Measurements from ENCODE around the gene SLC1A4. TPM values are rescaled to one million over a fixed set of nuclear protein-coding genes. Genes with fewer than 3 reads are reported as not detected.

The SLC1A4 gene
- total RNA-seq, 2 donors from 2014 or later = 24.2 to 33.8 TPM

DNA sequence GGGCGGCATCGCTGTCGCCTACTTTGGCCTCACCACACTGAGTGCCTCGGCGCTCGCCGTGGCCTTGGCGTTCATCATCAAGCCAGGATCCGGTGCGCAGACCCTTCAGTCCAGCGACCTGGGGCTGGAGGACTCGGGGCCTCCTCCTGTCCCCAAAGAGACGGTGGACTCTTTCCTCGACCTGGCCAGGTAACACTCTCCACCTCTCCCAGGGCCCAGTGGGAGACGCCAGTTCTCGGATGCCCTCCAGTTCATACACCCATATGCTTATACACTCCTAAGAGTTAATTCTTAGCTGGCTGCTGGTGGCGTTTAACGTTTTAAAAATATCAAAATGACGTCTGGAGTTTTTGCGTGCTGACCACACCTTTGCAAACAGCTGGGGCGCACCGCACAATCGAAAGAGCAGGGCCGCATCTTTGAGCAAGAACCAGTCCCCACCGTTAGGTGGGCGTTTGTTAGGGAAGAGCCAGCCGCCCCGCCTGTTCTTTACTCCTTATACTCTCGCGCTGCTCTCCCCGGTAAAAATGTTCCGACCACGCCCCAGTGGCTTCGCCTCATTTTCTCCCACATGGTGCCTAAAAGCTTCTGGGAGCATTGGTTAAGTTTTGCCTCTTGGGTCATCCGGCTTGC is 899 bp downstream of the SLC1A4 start:
- H3K9me3 ChIP-seq = no peaks in the 10 kb centered on the region
- H3K27me3 ChIP-seq (replicated peaks; ENCODE audit: insufficient read depth) = no peaks in the 10 kb centered on the region
- H3K4me3 ChIP-seq = peak overlapping the region; percentile 100
- no peak for DNase-seq (ENCODE audit: low spot score)
- H3K36me3 ChIP-seq = no peaks in the 10 kb centered on the region
- TF ChIP-seq, protein P1, sequence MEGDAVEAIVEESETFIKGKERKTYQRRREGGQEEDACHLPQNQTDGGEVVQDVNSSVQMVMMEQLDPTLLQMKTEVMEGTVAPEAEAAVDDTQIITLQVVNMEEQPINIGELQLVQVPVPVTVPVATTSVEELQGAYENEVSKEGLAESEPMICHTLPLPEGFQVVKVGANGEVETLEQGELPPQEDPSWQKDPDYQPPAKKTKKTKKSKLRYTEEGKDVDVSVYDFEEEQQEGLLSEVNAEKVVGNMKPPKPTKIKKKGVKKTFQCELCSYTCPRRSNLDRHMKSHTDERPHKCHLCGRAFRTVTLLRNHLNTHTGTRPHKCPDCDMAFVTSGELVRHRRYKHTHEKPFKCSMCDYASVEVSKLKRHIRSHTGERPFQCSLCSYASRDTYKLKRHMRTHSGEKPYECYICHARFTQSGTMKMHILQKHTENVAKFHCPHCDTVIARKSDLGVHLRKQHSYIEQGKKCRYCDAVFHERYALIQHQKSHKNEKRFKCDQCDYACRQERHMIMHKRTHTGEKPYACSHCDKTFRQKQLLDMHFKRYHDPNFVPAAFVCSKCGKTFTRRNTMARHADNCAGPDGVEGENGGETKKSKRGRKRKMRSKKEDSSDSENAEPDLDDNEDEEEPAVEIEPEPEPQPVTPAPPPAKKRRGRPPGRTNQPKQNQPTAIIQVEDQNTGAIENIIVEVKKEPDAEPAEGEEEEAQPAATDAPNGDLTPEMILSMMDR (IDR thresholded peaks at IDR 0.05) = no peak
- ATAC-seq (ENCODE audit: insufficient number of reproducible peaks, low FRiP score, low read depth) = no peak
- H3K27ac ChIP-seq = peak overlapping the region; percentile 88 to 95
- peaks cover 6 to 36% of the 10 kb centered on the region in 2 donors for H3K4me1 ChIP-seq (ENCODE audit: control insufficient read depth in 1 of 2, low read depth in 2 of 2)

GRCh38 chr2:64990876-64991275 is 1.7 kb downstream of the SLC1A4 start:
- Histone ChIP-seq H3K9me3 (no peaks in the 10 kb centered on the region), H3K27me3 (replicated peaks; ENCODE audit: insufficient read depth) (no peaks in the 10 kb centered on the region), H3K4me1 (ENCODE audit: control insufficient read depth in 1 of 2, low read depth in 2 of 2) (peaks cover 6 to 36% of the 10 kb centered on the region in 2 donors), H3K27ac (peak overlapping the region; percentile 88 to 95), H3K4me3 (peak overlapping the region; percentile 100), H3K36me3 (no peaks in the 10 kb centered on the region)
- DNase-seq (ENCODE audit: low spot score) = no peak
- TF ChIP-seq, protein P1 (IDR thresholded peaks at IDR 0.05) = no peak
- ATAC-seq (ENCODE audit: insufficient number of reproducible peaks, low FRiP score, low read depth) = no peak

DNA sequence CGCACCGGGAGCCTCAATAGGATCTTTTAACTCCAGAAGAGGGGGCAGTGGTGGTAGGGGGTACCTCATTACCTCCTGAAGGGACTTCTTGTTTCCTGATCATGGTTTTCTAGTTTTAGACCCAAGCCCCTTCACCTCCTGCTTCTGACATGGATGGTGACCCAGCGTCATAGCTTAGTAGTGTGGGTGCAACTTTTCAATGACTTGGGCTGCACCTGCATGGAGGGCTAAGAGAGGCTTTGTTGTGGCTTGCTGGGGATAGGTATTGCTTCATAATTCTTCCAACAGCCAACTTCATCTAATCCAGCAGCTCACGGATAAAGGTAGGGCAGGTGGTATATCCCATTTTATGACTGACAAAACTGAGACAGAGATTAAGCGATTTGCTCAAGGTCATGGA is 3.0 kb downstream of the SLC1A4 start:
- Histone ChIP-seq H3K27me3 (replicated peaks; ENCODE audit: insufficient read depth) (no peaks in the 10 kb centered on the region), H3K4me3 (no peak overlapping the region), H3K4me1 (ENCODE audit: control insufficient read depth in 1 of 2, low read depth in 2 of 2) (peaks cover 6 to 37% of the 10 kb centered on the region in 2 donors), H3K27ac (no peak overlapping the region), H3K36me3 (no peaks in the 10 kb centered on the region), H3K9me3 (no peaks in the 10 kb centered on the region)
- TF ChIP-seq, protein P1 (IDR thresholded peaks at IDR 0.05) = no peak
- no peak for ATAC-seq (ENCODE audit: insufficient number of reproducible peaks, low FRiP score, low read depth)
- DNase-seq (ENCODE audit: low spot score) = no peak

DNA sequence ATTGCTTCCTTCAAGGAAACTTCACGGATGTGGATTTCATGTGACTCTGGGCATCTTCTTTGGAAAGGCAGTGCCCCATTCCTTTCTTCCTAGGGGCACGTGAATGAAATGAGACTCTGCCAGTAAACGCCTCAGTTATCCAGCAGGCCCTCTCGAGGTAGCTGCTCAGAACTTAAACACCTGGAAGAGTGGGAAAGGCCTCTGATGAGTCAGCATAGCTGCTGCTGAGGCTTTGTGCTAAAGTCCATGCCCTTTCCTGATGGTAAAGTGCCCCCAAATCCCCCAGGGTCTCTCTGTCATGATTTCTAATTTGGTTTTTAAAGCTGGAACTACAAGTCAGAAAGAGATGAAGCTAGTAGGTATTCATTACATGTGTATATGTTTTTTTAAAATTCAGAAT is 3.8 kb downstream of the SLC1A4 start:
- TF ChIP-seq, protein P1 (IDR thresholded peaks at IDR 0.05) = no peak

GRCh38 chr2:64995041-64995440 is 5.8 kb downstream of the SLC1A4 start:
- H3K36me3 ChIP-seq = no peaks in the 10 kb centered on the region
- H3K4me3 ChIP-seq = no peak overlapping the region
- TF ChIP-seq, protein P1 (IDR thresholded peaks at IDR 0.05) = no peak
- ATAC-seq (ENCODE audit: insufficient number of reproducible peaks, low FRiP score, low read depth) (no peak), DNase-seq (ENCODE audit: low spot score) (no peak)
- H3K9me3 ChIP-seq = no peaks in the 10 kb centered on the region
- H3K27me3 ChIP-seq (replicated peaks; ENCODE audit: insufficient read depth) = no peaks in the 10 kb centered on the region
- H3K4me1 ChIP-seq (ENCODE audit: control insufficient read depth in 1 of 2, low read depth in 2 of 2) = peaks cover 11 to 53% of the 10 kb centered on the region in 2 donors
- no peak overlapping the region for H3K27ac ChIP-seq

More for the DNA sequence above, 3.8 kb downstream of the SLC1A4 start:
- DNase-seq (ENCODE audit: low spot score) (no peak), ATAC-seq (ENCODE audit: insufficient number of reproducible peaks, low FRiP score, low read depth) (no peak)
- Histone ChIP-seq H3K9me3 (no peaks in the 10 kb centered on the region), H3K4me3 (no peak overlapping the region), H3K27ac (no peak overlapping the region), H3K36me3 (no peaks in the 10 kb centered on the region), H3K27me3 (replicated peaks; ENCODE audit: insufficient read depth) (no peaks in the 10 kb centered on the region), H3K4me1 (ENCODE audit: control insufficient read depth in 1 of 2, low read depth in 2 of 2) (peaks cover 6 to 36% of the 10 kb centered on the region in 2 donors)
